MCF 10A (cell line): ENCODE data around the gene OARD1. TPM values are rescaled to one million over a fixed set of nuclear protein-coding genes. Genes with fewer than 3 reads are reported as not detected.

Experiments
- BruUV-seq: library from RNA; stranded (reverse); fragments of 400-500 nt; replicated peaks from 2 replicates; lab custom pipeline; 2021; lab: Mats Ljungman, UMichigan
- CTCF ChIA-PET: fragments of 300-600 bp; sonication (Branson Sonifier 250); formaldehyde crosslinking; extraction: SDS; loops from one replicate; lab custom pipeline; 2021; ENCODE audit warnings: antibody characterized with exemption, inconsistent platforms; lab: Yijun Ruan, JAX
- POLR2A ChIA-PET: fragments of 300-600, 350-650 bp; sonication (Branson Sonifier 250); formaldehyde crosslinking; extraction: SDS; loops from one replicate; lab custom pipeline; 2020; ENCODE audit warnings: antibody characterized with exemption, inconsistent platforms; lab: Yijun Ruan, JAX
- DNase-seq: peaks from one replicate; pipeline ENCODE4 v3.0.0-alpha.2; 2018; ENCODE audit not compliant: unreplicated experiment
- H3K27ac Mint-ChIP-seq: one replicate; pipeline ENCODE4 v1.8.0; 2022; ENCODE audit warnings: mild to moderate bottlenecking, low read depth, mixed read lengths; ENCODE audit not compliant: unreplicated experiment
- H3K27me3 Mint-ChIP-seq: one replicate; pipeline ENCODE4 v1.8.0; 2022; ENCODE audit warnings: mixed read lengths; ENCODE audit not compliant: insufficient read depth, unreplicated experiment
- H3K36me3 Mint-ChIP-seq: one replicate; pipeline ENCODE4 v1.8.0; 2022; ENCODE audit warnings: mild to moderate bottlenecking, moderate library complexity, mixed read lengths; ENCODE audit not compliant: insufficient read depth, unreplicated experiment
- H3K4me1 Mint-ChIP-seq: one replicate; pipeline ENCODE4 v1.8.0; 2022; ENCODE audit warnings: mixed read lengths; ENCODE audit not compliant: insufficient read depth, unreplicated experiment
- H3K4me3 Mint-ChIP-seq: one replicate; pipeline ENCODE4 v1.8.0; 2022; ENCODE audit warnings: mild to moderate bottlenecking, moderate library complexity, mixed read lengths; ENCODE audit not compliant: unreplicated experiment
- H3K9me3 Mint-ChIP-seq: one replicate; pipeline ENCODE4 v1.8.0; 2022; ENCODE audit warnings: mixed read lengths; ENCODE audit not compliant: unreplicated experiment
- intact Hi-C: fragments of 100-400 bp; cut with micrococcal nuclease; formaldehyde crosslinking; loops from 2 replicates; pipeline ENCODE4 v1.14.1; 2022
- total RNA-seq: library from RNA; stranded (reverse); gene quantifications from 2 replicates; pipeline ENCODE4 v1.2.3, GENCODE V29; 2022
- TF ChIP-seq, protein P1 (sequence below): fragments of 200-600 bp; IDR thresholded peaks from one replicate; pipeline ENCODE4 v1.8.0; 2022; ENCODE audit warnings: antibody characterized with exemption, mild to moderate bottlenecking; ENCODE audit not compliant: unreplicated experiment

The OARD1 gene
- total RNA-seq, 1 experiment from 2014 or later, result 28.0 TPM

- Mint-ChIP-seq H3K27me3 (no peaks in the 10 kb centered on the region), H3K4me3 (no peak overlapping the region), H3K36me3 (no peaks in the 10 kb centered on the region), H3K9me3 (no peaks in the 10 kb centered on the region), H3K4me1 (peaks cover 4% of the 10 kb centered on the region), H3K27ac (no peak overlapping the region)
- intact Hi-C loops, result no loop called here
- CTCF ChIA-PET, result interaction anchor here (0.5 to 4.5 kb wide), 5 partner anchors 9 to 402 kb away, joined by 3 to 38 read pairs (median 4); partner anchors contain the start of gene UNC5CL
- TF ChIP-seq, protein P1, sequence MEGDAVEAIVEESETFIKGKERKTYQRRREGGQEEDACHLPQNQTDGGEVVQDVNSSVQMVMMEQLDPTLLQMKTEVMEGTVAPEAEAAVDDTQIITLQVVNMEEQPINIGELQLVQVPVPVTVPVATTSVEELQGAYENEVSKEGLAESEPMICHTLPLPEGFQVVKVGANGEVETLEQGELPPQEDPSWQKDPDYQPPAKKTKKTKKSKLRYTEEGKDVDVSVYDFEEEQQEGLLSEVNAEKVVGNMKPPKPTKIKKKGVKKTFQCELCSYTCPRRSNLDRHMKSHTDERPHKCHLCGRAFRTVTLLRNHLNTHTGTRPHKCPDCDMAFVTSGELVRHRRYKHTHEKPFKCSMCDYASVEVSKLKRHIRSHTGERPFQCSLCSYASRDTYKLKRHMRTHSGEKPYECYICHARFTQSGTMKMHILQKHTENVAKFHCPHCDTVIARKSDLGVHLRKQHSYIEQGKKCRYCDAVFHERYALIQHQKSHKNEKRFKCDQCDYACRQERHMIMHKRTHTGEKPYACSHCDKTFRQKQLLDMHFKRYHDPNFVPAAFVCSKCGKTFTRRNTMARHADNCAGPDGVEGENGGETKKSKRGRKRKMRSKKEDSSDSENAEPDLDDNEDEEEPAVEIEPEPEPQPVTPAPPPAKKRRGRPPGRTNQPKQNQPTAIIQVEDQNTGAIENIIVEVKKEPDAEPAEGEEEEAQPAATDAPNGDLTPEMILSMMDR, result no peak
- no TSS peak for BruUV-seq
- DNase-seq, result no peak
- POLR2A ChIA-PET, result interaction anchor here (0.9 to 1.6 kb wide), 4 partner anchors 16 to 33 kb away, joined by 3 to 7 read pairs (median 4); partner anchors contain the start of genes NFYA and OARD1
These were observed 17.0 kb downstream of the OARD1 start for GRCh38 chr6:41055149-41055548.

DNA sequence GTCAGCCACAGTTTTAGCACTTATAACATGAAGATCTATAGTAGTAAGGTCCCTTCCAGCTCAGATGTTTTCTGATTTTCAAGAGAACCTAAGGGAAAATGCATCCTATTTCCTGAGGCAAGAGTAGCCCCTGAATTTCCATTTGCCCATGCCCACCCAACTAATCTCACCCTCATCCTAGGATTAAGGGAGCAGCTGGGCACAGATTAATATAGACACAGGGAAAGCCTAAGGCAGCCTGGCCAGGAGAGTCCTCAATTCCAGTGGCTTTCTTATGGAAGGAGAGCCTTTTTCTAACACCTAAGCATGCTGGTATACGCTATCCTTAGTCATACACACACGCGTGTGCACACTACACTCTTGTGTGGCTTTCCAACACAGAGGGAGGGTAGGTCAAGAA is 17.6 kb downstream of the OARD1 start:
- Mint-ChIP-seq H3K4me1 (no peaks in the 10 kb centered on the region), H3K4me3 (no peak overlapping the region), H3K9me3 (no peaks in the 10 kb centered on the region), H3K27ac (no peak overlapping the region), H3K36me3 (no peaks in the 10 kb centered on the region), H3K27me3 (no peaks in the 10 kb centered on the region)
- intact Hi-C loops, result no loop called here
- CTCF ChIA-PET, result interaction anchor here (0.5 to 4.5 kb wide), 4 partner anchors 15 to 402 kb away, joined by 3 to 38 read pairs (median 8); partner anchors contain the start of gene UNC5CL
- BruUV-seq, result no TSS peak
- DNase-seq, result no peak
- POLR2A ChIA-PET, result interaction anchor here (1.4 to 1.6 kb wide), 2 partner anchors 8 to 17 kb away, joined by 6 to 7 read pairs; no protein-coding TSS in a partner anchor
- TF ChIP-seq, protein P1, result no peak

DNA sequence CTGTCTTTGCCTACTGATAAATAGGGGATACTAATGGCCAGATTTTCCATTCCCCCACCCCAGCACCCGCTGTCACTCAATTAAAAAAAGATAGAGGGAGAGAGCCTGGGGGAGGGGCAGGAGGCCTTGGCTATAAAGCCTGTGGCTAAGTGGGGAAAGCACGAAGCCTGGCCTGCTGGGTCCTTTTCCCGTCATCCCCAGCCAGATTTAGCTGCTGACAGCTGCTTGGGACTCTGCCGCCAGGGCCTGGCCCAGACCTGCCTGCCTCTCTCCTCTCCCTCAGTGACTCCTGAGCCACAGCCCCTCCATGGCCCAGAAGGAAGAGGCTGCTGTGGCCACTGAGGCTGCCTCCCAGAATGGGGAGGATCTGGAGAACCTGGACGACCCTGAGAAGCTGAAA is 19.1 kb downstream of the OARD1 start, which contains the start of gene APOBEC2:
TSS of gene APOBEC2 (plus strand) at position 162 of the 400 bp plus-strand sequence. CDS start at position 308, 146 bp downstream.
- Mint-ChIP-seq H3K4me1 (no peaks in the 10 kb centered on the region), H3K27me3 (no peaks in the 10 kb centered on the region), H3K27ac (no peak within 1 kb of the TSS)

DNA sequence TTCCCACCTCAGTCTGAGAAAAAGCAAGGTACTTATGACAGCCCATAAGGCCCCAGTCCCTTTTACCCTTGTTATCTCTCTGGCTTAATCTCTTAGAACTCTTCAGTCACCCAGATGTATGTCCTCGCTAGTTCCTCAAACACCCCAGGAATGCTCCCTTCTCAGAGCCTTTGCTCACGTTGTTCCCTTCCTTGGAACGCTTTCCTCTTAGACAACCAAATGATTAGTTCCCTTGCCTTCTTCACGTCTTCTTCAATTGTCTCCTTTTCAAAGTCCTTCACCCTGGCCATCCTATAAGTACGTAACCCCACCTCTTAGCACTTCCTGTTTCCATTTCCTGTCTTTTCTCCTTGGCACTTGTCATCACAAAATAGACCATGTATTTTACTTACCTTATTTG is 20.3 kb downstream of the OARD1 start:
- TF ChIP-seq, protein P1, result no peak
- ChIA-PET POLR2A (no interaction called here), CTCF (interaction anchor here (0.9 to 2.0 kb wide), 2 partner anchors 12 to 16 kb away, joined by 3 to 5 read pairs; no protein-coding TSS in a partner anchor)
- no peaks in the 10 kb centered on the region for H3K36me3 Mint-ChIP-seq
- no TSS peak for BruUV-seq
- DNase-seq, result no peak
- H3K27me3 Mint-ChIP-seq, result no peaks in the 10 kb centered on the region
- H3K4me3 Mint-ChIP-seq, result no peak overlapping the region
- no peak overlapping the region for H3K27ac Mint-ChIP-seq
- no peaks in the 10 kb centered on the region for H3K4me1 Mint-ChIP-seq
- intact Hi-C loops, result no loop called here
- no peaks in the 10 kb centered on the region for H3K9me3 Mint-ChIP-seq

More for the DNA sequence above, 19.1 kb downstream of the OARD1 start, which contains the start of gene APOBEC2:
- intact Hi-C loops, result no loop called here
- BruUV-seq, result no TSS peak
- Mint-ChIP-seq H3K4me3 (no peak within 1 kb of the TSS), H3K9me3 (no peaks in the 10 kb centered on the region), H3K36me3 (no peaks in the 10 kb centered on the region)
- CTCF ChIA-PET, result interaction anchor here (0.6 to 1.0 kb wide), 6 partner anchors 9 to 1833 kb away, joined by 3 to 5 read pairs (median 3); partner anchors contain the start of gene TSPO2
- POLR2A ChIA-PET, result interaction anchor here (1.4 kb wide), 1 partner anchor 10 kb away, joined by 6 read pairs; no protein-coding TSS in a partner anchor
- TF ChIP-seq, protein P1, result no peak
- DNase-seq, result no peak
